HG02588 (cell line): ENCODE measurements around the gene SPATA20.

Source experiments
- ATAC-seq: cut with Tn5 transposase; IDR thresholded peaks from one replicate; pipeline ENCODE4 v1.9.1; 2021; ENCODE audit warnings: mild to moderate bottlenecking, moderate library complexity; ENCODE audit not compliant: unreplicated experiment

The SPATA20 gene

DNA sequence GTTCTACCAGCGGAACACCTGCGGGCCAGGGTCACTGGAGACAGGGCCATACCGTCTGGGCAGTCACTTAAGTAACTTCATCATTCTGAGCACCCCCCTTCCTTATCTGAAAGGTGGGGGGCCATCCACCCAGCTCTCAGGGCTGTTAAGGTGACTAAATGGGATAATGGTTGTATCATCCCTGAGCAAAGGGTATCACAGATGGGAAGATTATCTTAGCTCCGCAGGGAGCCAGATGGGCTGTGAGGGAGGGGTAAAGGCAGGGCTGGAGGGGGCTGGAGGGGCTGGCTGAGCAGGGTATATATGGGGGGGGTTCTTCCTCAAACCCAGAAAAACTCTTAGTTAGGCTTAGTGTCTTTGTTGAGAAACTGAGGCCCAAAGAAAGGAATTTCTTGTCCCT, 10.7 kb downstream of the SPATA20 start:
- no peak for ATAC-seq

GRCh38 chr17:50558091-50558490, 11.1 kb downstream of the SPATA20 start:
- no peak for ATAC-seq

DNA sequence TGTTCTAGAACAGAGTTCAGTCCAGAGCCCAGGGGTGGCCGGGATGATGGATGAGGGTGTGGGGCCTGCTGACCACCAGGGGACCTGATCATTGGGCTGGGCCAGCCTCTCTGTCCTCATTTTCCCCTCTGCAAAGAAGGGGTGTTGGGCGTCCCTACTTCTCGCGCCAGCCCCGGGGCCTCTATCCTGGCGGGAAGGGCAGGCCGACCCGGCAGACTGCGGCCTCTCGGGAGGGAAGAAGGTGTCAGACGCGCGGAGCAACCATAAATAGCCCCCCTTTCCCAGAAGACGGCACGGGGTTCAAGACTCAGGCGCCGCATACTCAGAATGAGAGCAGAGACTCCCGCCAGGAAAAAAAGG, 11.6 kb downstream of the SPATA20 start:
- ATAC-seq: no peak

GRCh38 chr17:50558941-50559614, 12.1 kb downstream of the SPATA20 start:
- no peak for ATAC-seq

DNA sequence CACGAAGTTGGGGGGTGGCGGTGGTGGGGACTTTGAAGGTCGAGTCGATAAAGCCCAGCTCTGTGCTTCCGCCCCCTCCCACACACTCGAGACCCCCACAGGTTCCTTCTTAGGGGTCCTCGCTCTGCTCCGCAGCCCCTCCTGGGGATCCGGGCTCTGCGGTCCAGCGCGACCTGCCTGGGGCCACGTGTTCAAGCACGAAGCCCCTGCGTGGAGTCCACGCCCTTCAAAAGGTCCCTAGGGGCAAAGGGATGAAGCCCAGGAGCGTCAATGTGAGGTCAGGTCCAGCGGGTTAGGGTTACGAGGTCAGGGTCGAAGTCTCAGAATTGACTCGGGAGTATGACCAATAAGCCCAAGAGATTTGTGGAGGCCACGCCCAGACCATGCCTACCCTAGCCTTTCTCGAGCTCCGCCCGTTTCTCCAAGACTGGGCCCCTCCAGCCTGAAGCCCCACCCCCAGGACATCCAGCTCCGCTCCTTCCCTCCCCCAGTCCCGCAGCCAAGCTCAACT, 12.8 kb downstream of the SPATA20 start:
- no peak for ATAC-seq

DNA sequence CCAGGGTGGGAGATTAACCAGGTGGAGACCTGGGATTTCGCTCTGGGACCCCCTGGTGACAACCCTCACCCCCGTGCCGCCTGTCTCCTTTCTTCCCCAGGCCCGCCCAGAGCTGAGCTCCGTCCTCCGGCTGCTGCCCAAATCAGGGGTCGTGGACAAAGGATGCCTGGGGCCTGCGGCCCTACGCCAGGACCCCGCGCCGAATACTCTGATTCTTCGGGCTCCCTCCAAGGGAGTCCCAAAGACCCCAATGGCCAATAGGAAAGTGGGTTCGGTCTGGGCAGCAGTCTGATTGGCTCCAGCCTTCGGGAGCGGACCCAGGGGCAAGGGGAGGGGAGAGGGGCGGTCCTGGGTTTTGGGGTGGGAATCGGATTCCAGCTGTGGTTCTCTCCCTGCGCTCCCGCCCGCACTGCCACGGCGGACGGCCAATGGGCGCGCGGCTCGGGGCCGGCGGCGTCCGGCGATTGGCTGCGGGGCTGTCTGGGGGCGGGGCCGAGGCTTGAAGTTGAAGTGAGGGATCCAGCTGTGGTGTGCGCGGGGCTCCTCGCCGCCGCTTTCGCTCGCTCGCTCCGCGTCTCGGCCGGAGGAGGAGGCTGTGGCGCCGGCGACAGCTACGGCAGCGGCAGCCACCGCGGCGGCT, 13.3 kb downstream of the SPATA20 start, which contains the start of gene CACNA1G:
CACNA1G (plus strand) TSS at position 531 of the 640 bp plus-strand sequence. CDS start 745 bp downstream, outside the sequence.
- peak; percentile 86 for ATAC-seq

- ATAC-seq: peak; percentile 15
Observed at GRCh38 chr17:50560931-50561745, 14.2 kb downstream of the SPATA20 start.

GRCh38 chr17:50561746-50562141, 14.8 kb downstream of the SPATA20 start:
- no peak for ATAC-seq

DNA sequence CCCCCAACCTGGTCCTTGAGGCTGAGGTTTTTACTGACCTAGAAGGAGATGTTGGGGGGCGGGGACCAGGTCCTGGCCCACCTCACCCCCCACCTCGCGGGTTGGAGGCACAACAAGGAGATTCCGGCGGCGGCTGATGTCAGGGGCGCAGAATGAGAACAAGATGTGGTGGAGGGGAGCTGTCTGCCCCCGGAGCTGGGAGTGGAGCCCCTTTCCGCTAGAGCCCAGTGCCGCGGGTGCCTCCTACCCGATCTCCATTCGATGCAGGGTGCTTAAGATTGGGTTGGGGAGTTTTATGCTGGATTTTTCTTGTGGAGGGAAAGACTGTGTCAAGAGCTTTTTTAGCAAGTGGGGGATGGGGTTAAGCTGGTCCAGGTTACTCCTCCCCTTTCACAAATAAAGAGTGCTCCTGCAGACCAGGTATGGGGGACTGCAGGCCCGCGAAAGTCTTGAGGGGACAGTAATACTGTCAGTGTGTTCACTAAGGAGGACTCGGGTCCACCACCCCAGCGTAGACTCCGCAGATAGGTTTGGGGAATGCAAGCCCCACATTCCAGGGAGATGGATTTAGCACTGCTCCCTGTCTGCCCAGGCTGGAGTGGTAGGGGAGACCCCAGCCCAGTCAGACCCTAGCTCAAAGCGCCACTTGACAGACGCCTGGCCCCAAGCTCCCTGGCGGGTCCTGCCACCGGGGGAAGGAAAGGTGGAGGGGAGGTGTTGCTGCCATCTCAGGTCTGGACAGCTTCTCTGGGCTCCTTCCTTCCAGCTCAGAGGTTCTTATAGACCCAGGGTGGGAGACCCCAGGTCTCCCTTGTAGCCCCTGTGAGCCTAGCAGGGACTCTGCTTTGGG, 15.5 kb downstream of the SPATA20 start:
- no peak for ATAC-seq

GRCh38 chr17:50563092-50563511, 16.1 kb downstream of the SPATA20 start:
- no peak for ATAC-seq

GRCh38 chr17:50564916-50565315, 17.9 kb downstream of the SPATA20 start:
- ATAC-seq: no peak

DNA sequence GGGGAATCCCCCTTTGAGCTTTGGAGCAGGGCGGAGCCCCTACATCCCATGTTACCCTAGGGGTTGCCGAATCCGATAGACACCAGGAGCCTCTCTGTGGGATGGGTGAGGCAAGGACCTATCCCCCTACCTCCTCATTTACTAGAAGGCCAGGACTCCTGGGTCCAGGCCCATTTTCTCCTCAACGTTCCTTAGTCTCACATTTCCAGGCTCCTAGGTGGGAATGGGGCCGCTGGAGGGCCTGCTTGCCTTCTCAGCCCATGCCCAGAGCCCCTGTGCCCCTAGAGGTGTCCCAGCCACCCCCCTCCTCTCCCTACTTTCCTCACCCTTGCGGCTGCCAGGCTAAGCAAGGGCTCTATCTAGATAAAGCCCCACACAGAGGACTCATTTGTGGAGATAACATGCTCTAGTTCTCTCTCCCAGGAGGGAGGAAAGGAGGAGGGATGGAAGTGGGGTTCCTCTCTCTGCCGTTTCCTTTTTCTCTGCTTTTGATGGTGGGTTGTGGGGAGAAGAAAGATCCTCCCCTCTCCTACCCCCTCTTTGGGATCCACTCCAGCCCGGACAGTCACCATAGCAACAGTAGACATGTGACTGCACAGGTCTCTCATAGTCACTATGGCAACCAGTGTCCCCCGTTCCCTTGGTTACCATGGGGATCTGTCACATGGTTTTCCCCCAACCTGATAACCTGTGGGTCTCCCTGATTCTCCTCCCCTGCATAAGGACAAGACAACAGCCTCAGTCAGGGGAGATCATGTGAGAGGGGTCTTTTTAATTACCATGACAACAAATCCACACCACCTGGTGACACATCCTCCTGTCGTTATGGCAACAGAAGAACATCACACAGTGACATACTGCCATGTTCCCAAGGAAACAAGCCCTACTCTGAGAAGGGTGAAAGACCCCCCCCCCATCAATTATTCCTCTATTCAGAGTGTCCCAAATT, 18.7 kb downstream of the SPATA20 start:
- no peak for ATAC-seq

DNA sequence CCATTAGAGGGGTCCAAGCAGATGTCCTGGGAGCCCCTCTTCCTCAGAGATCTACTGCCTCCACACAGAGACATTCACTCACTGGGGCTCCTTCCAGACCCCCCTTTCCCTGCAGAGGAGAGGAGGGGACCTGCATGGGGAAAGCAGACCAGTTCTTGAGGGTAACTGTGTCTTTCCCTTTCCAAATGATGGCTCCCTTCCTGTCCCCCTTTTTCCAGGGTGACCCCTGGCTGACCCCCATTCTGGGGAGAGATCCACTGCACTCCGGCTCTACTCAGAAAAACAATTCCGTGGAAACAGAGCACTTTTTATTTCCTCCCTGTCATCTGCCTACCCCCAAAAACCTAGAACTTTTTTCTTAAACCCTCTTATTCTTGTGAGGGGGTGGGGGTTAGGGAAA, 19.9 kb downstream of the SPATA20 start:
- ATAC-seq: no peak

DNA sequence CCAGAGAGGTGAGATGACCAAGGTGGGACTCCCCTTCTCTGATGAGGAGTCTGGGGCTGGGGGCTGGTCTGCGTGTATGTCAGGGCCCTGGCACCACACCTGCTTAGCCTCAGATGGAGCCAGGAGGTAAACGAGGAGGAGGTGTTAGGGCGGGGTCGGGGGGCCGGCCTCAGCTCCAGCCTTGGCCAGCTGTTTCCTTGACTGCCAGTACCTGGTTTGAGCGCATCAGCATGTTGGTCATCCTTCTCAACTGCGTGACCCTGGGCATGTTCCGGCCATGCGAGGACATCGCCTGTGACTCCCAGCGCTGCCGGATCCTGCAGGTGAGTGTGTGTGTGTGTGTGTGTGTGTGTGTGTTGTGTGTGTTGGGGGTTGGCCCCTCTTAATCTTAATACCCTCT, 21.7 kb downstream of the SPATA20 start:
- ATAC-seq: no peak

DNA sequence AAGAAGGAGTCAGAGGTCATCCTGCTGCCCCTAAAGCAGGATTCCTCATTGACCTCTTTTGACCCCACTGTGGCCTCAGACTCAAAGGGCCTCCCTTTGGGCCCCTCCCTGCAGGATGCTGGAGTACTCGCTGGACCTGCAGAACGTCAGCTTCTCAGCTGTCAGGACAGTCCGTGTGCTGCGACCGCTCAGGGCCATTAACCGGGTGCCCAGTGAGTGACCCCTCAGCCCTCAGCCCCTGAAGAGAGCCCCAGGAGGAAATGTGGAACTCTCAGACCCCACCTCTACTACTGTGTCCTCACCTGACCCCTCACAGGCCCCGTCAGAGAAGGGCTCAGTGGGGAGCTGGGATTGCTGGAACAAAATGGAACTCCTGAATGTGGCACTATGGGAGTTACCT, 22.6 kb downstream of the SPATA20 start:
- ATAC-seq: no peak

- ATAC-seq: no peak
Observed at GRCh38 chr17:50570032-50570431, 23.1 kb downstream of the SPATA20 start.

GRCh38 chr17:50570528-50570927, 23.6 kb downstream of the SPATA20 start:
- no peak for ATAC-seq

DNA sequence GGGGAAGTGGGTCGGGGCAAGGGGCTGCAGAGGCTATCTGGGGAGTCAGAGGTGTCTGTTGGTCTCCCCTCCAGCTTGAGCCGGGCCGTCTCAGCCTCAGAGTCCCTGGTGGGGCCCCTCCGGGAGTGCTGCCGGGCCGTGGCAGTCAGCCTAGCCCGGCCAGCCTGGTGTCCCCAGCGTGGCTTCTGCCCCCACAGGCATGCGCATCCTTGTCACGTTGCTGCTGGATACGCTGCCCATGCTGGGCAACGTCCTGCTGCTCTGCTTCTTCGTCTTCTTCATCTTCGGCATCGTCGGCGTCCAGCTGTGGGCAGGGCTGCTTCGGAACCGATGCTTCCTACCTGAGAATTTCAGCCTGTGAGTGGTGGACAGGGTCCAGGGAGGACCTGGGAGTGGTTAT, 24.7 kb downstream of the SPATA20 start:
- ATAC-seq: no peak

GRCh38 chr17:50572541-50572940, 25.6 kb downstream of the SPATA20 start:
- ATAC-seq: no peak
